Neural progenitor cell (in vitro differentiated cells): ENCODE results near the gene CDKN1A. TPM values are rescaled to one million over a fixed set of nuclear protein-coding genes. Genes with fewer than 3 reads are reported as not detected.

Source experiments
- DNase-seq: peaks from one replicate; pipeline ENCODE4 v3.0.0-alpha.2; 2016; ENCODE audit warnings: low spot score
- H2AFZ ChIP-seq: fragments of 200-600 bp; sonication (generic); replicated peaks from 2 replicates; pipeline ENCODE4 v1.6.1; 2016; ENCODE audit warnings: antibody characterized with exemption
- H3F3A ChIP-seq: fragments of 200-600 bp; sonication (generic); 2 replicates; pipeline ENCODE4 v1.6.1; 2016; ENCODE audit warnings: antibody characterized with exemption, low read depth
- H3K27ac ChIP-seq: fragments of 200-600 bp; sonication (generic); 2 replicates; pipeline ENCODE4 v1.5.1; 2016; ENCODE audit warnings: mild to moderate bottlenecking
- H3K27me3 ChIP-seq: fragments of 200-600 bp; sonication (generic); 2 replicates; pipeline ENCODE4 v1.6.1; 2016; ENCODE audit warnings: mild to moderate bottlenecking, moderate library complexity
- H3K36me3 ChIP-seq: fragments of 200-600 bp; sonication (generic); 2 replicates; pipeline ENCODE4 v1.5.1; 2016
- H3K4me1 ChIP-seq: fragments of 200-600 bp; sonication (generic); 2 replicates; pipeline ENCODE4 v1.6.1; 2016; ENCODE audit warnings: mixed run types
- H3K4me2 ChIP-seq: fragments of 200-600 bp; sonication (generic); 2 replicates; pipeline ENCODE4 v1.6.1; 2016
- H3K4me3 ChIP-seq: fragments of 200-600 bp; sonication (generic); 2 replicates; pipeline ENCODE4 v1.5.1; 2016
- H3K79me2 ChIP-seq: fragments of 200-600 bp; sonication (generic); 2 replicates; pipeline ENCODE4 v1.6.1; 2016; ENCODE audit warnings: low read depth
- H3K9ac ChIP-seq: fragments of 200-600 bp; sonication (generic); 2 replicates; pipeline ENCODE4 v1.6.1; 2016
- H3K9me3 ChIP-seq: fragments of 200-600 bp; sonication (generic); 2 replicates; pipeline ENCODE4 v1.5.1; 2016; ENCODE audit warnings: low read depth
- H4K20me1 ChIP-seq: fragments of 200-600 bp; sonication (generic); 2 replicates; pipeline ENCODE4 v1.6.1; 2016; ENCODE audit warnings: low read depth
- H3K27ac Mint-ChIP-seq: 3 replicates; pipeline ENCODE4 v1.8.0; 2021; ENCODE audit warnings: mixed read lengths
- H3K27me3 Mint-ChIP-seq: 2 replicates; pipeline ENCODE4 v1.8.0; 2022; ENCODE audit warnings: low read depth, mild to moderate bottlenecking, inconsistent platforms, moderate library complexity, mixed read lengths; ENCODE audit not compliant: insufficient read depth
- H3K36me3 Mint-ChIP-seq: 3 replicates; pipeline ENCODE4 v1.8.0; 2021; ENCODE audit warnings: mixed read lengths
- H3K4me1 Mint-ChIP-seq: 3 replicates; pipeline ENCODE4 v1.8.0; 2021; ENCODE audit warnings: mixed read lengths
- H3K4me3 Mint-ChIP-seq: 3 replicates; pipeline ENCODE4 v1.8.0; 2021; ENCODE audit warnings: mild to moderate bottlenecking, moderate library complexity, mixed read lengths
- H3K9me3 Mint-ChIP-seq: 3 replicates; pipeline ENCODE4 v1.8.0; 2020; ENCODE audit warnings: mixed read lengths
- CTCF ChIP-seq: fragments of 200-600 bp; sonication (generic); IDR thresholded peaks from 2 replicates; pipeline ENCODE4 v1.5.1; 2017; ENCODE audit warnings: antibody characterized with exemption, mild to moderate bottlenecking
- EZH2 ChIP-seq: fragments of 200-600 bp; sonication (generic); IDR thresholded peaks from 2 replicates; pipeline ENCODE4 v1.6.1; 2017; ENCODE audit warnings: antibody characterized with exemption, mild to moderate bottlenecking, moderate library complexity
- EZH2phosphoT487 ChIP-seq: fragments of 200-600 bp; sonication (generic); IDR thresholded peaks from 2 replicates; pipeline ENCODE4 v1.6.1; 2017; ENCODE audit warnings: antibody characterized with exemption
- small RNA-seq: library from RNA; depleted of rRNA; stranded (forward); fragments of <200 nt; gene quantifications from one replicate; pipeline ENCODE3, GENCODE V24; 2015
- total RNA-seq: library from RNA; depleted of rRNA; stranded (reverse); fragments of >200 nt; gene quantifications from 2 replicates; pipeline ENCODE4 v1.2.3, GENCODE V29; 2015; ENCODE audit warnings: low replicate concordance

Gene CDKN1A
- total RNA-seq, 1 donor from 2014 or later = 7.0 TPM

DNA sequence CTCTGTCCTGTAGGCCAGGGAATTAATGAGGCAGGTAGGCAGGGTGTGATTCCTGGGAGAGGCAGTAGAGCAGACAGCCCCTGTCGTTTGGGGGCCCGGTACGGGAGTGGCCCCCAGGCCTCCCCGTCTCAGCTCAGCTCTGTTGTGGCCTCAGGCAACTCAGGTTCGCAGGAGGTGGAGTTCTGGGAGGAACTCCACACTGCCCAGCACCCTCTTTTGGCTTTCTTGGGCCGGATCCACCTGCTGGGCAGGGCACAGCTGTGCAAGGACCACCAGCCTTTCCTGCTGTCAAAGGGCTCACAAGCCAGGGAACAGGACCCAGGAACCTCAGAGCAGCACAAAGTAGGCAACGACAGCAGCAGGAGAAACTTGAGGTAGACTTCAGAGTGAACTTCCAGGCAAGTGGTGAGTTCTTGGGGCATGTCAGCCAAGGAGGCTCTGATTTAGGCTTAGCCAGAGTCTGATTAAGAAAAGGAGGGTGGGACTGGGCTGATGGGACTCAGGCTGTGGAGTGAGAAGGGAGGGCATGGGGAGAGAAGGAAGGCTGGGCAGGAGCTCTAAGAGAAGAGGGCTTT, 56.1 kb downstream of the CDKN1A start:
- H3K4me1 Mint-ChIP-seq = peaks cover 15% of the 10 kb centered on the region
- no peaks in the 10 kb centered on the region for H3K27me3 ChIP-seq
- no peak overlapping the region for H3K4me3 Mint-ChIP-seq
- no peak overlapping the region for H3K4me3 ChIP-seq
- no peaks in the 10 kb centered on the region for H3K4me1 ChIP-seq
- no peaks in the 10 kb centered on the region for H3K79me2 ChIP-seq
- no peaks in the 10 kb centered on the region for H3K9me3 Mint-ChIP-seq
- H3K27ac Mint-ChIP-seq = no peak overlapping the region
- H3K27me3 Mint-ChIP-seq = peaks cover 6% of the 10 kb centered on the region
- no peaks in the 10 kb centered on the region for H3F3A ChIP-seq
- H3K9me3 ChIP-seq = no peaks in the 10 kb centered on the region
- H3K36me3 Mint-ChIP-seq = no peaks in the 10 kb centered on the region
- no peak overlapping the region for H3K9ac ChIP-seq
- TF ChIP-seq CTCF = no peak
- TF ChIP-seq EZH2 = no peak
- no peak for TF ChIP-seq EZH2phosphoT487
- no peaks in the 10 kb centered on the region for H4K20me1 ChIP-seq
- H3K4me2 ChIP-seq = no peak overlapping the region
- H3K27ac ChIP-seq = no peak overlapping the region
- H3K36me3 ChIP-seq = no peaks in the 10 kb centered on the region
- DNase-seq = no peak
- H2AFZ ChIP-seq = no peak overlapping the region

GRCh38 chr6:36735110-36736071, 56.9 kb downstream of the CDKN1A start:
- no peak overlapping the region for H3K27ac ChIP-seq
- no peaks in the 10 kb centered on the region for H3F3A ChIP-seq
- no peaks in the 10 kb centered on the region for H3K9me3 ChIP-seq
- Mint-ChIP-seq H3K27ac (no peak overlapping the region), H3K4me1 (peaks cover 15% of the 10 kb centered on the region), H3K36me3 (no peaks in the 10 kb centered on the region), H3K4me3 (no peak overlapping the region), H3K27me3 (peaks cover 11% of the 10 kb centered on the region), H3K9me3 (no peaks in the 10 kb centered on the region)
- H3K79me2 ChIP-seq = no peaks in the 10 kb centered on the region
- H3K4me2 ChIP-seq = no peak overlapping the region
- DNase-seq = no peak
- H3K4me1 ChIP-seq = no peaks in the 10 kb centered on the region
- H3K36me3 ChIP-seq = no peaks in the 10 kb centered on the region
- H3K4me3 ChIP-seq = no peak overlapping the region
- H4K20me1 ChIP-seq = no peaks in the 10 kb centered on the region
- no peaks in the 10 kb centered on the region for H3K27me3 ChIP-seq
- H2AFZ ChIP-seq = no peak overlapping the region
- TF ChIP-seq EZH2 (no peak), CTCF (no peak), EZH2phosphoT487 (no peak)
- H3K9ac ChIP-seq = no peak overlapping the region

Small RNA genes within 50 kb of the gene (small RNA-seq; reads per million reads assigned to genes)
- gene RF00019 = not detected
- 0.14 reads per million for gene RNU1-88P

Other genes starting within 250 kb of the CDKN1A start
- gene PXT1, start 235.9 kb upstream of the CDKN1A start, total RNA-seq = not detected in 2 replicates
- gene KCTD20, start 235.7 kb upstream of the CDKN1A start, total RNA-seq = 37.7 and 41.3 TPM in 2 replicates
- gene STK38, start 131.2 kb upstream of the CDKN1A start, total RNA-seq = 26.1 and 31.9 TPM in 2 replicates
- 267 and 297 TPM in 2 replicates for gene SRSF3, start 84.4 kb upstream of the CDKN1A start, total RNA-seq
- gene RAB44, start 19.1 kb downstream of the CDKN1A start, total RNA-seq = 0.03 TPM in 1 of 2 replicates, not detected in the other
- gene CPNE5, start 160.7 kb downstream of the CDKN1A start, total RNA-seq = 0.56 TPM in 1 of 2 replicates, not detected in the other
- 81.6 and 93.1 TPM in 2 replicates for gene PPIL1, start 196.1 kb downstream of the CDKN1A start, total RNA-seq
- 17.8 and 21.2 TPM in 2 replicates for gene C6orf89, start 207.2 kb downstream of the CDKN1A start, total RNA-seq